Mesothelial cell of epicardium (in vitro differentiated cells): ENCODE results near the gene PMPCA. TPM values are rescaled to one million over a fixed set of nuclear protein-coding genes. Genes with fewer than 3 reads are reported as not detected.

Experiments used
- DNase-seq, 2 experiments: peaks; one replicate each; pipeline ENCODE4 v3.0.0; 2021; ENCODE audit warnings: low spot score in 2 of 2; ENCODE audit not compliant: unreplicated experiment in 2 of 2
- H3K27ac Mint-ChIP-seq: 2 replicates; pipeline ENCODE4 v1.8.0; 2021; ENCODE audit warnings: mixed read lengths
- H3K27me3 Mint-ChIP-seq: 2 replicates; pipeline ENCODE4 v1.8.0; 2021; ENCODE audit warnings: low read depth, mixed read lengths
- H3K36me3 Mint-ChIP-seq: 2 replicates; pipeline ENCODE4 v1.8.0; 2021; ENCODE audit warnings: mixed read lengths
- H3K4me1 Mint-ChIP-seq: 2 replicates; pipeline ENCODE4 v1.8.0; 2021; ENCODE audit warnings: mixed read lengths
- H3K4me3 Mint-ChIP-seq: 2 replicates; pipeline ENCODE4 v1.8.0; 2021; ENCODE audit warnings: mild to moderate bottlenecking, moderate library complexity, mixed read lengths
- H3K9me3 Mint-ChIP-seq: 2 replicates; pipeline ENCODE4 v1.8.0; 2021; ENCODE audit warnings: mixed read lengths
- total RNA-seq: library from RNA; stranded (reverse); gene quantifications from 3 replicates; pipeline ENCODE4 v1.2.1, GENCODE V29; 2021
- TF ChIP-seq, protein P1 (sequence below): fragments of 200-600 bp; sonication (generic); IDR thresholded peaks from one replicate; pipeline ENCODE4 v1.5.0; 2021; ENCODE audit warnings: antibody characterized with exemption; ENCODE audit not compliant: unreplicated experiment

PMPCA gene
- total RNA-seq, 1 donor from 2014 or later = 74.6 TPM

DNA sequence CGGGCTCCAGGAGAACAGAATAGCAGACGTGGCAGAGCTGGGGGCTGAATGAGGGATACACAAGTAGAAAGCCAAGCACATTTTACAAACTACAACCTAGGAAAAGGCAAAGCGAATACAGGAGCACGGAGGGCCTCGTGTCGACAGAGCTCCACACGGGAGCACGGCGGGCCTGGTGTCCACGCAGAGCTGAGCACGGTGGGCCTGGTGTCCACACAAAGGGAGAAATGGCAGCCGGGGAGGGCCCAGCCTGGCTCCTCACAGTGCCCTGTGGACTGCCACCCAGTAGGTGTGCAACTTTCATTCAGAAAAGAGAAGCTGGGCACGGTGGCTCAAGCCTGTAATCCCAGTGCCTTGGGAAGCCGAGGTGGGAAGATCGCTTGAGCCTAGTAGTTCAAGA is 32.6 kb downstream of the PMPCA start:
- Mint-ChIP-seq H3K4me3 (no peak overlapping the region), H3K4me1 (peaks cover 4% of the 10 kb centered on the region), H3K36me3 (peaks cover 30% of the 10 kb centered on the region), H3K27me3 (no peaks in the 10 kb centered on the region), H3K9me3 (no peaks in the 10 kb centered on the region), H3K27ac (no peak overlapping the region)
- no peak for DNase-seq
- TF ChIP-seq, protein P1, sequence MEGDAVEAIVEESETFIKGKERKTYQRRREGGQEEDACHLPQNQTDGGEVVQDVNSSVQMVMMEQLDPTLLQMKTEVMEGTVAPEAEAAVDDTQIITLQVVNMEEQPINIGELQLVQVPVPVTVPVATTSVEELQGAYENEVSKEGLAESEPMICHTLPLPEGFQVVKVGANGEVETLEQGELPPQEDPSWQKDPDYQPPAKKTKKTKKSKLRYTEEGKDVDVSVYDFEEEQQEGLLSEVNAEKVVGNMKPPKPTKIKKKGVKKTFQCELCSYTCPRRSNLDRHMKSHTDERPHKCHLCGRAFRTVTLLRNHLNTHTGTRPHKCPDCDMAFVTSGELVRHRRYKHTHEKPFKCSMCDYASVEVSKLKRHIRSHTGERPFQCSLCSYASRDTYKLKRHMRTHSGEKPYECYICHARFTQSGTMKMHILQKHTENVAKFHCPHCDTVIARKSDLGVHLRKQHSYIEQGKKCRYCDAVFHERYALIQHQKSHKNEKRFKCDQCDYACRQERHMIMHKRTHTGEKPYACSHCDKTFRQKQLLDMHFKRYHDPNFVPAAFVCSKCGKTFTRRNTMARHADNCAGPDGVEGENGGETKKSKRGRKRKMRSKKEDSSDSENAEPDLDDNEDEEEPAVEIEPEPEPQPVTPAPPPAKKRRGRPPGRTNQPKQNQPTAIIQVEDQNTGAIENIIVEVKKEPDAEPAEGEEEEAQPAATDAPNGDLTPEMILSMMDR = no peak

DNA sequence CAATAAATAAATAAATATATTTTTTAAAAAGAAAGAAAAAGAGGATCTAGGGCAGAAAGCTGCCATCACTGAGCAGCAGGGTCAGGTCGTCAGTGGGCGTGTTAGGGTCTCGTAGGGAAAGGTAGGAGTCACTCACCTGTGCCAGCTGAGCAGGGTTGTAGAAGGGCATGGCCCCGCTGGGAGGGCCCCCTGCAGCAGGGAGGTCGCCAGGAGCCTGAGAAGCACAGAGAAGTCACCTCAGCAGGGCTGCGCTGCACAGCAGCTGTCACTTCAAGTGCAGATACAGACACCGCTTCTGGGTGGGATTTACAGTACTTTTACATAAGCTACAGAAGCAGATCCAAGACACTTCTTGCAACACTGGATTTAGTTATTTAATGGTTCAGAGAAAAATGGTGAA is 33.2 kb downstream of the PMPCA start:
- Mint-ChIP-seq H3K4me1 (no peaks in the 10 kb centered on the region), H3K36me3 (peaks cover 31% of the 10 kb centered on the region), H3K27me3 (no peaks in the 10 kb centered on the region), H3K4me3 (no peak overlapping the region), H3K27ac (no peak overlapping the region), H3K9me3 (no peaks in the 10 kb centered on the region)
- TF ChIP-seq, protein P1 = no peak
- no peak for DNase-seq

- TF ChIP-seq, protein P1 = no peak
- H3K27ac Mint-ChIP-seq = no peak overlapping the region
- H3K36me3 Mint-ChIP-seq = peaks cover 31% of the 10 kb centered on the region
Observed at GRCh38 chr9:136444102-136444501, 33.6 kb downstream of the PMPCA start.

GRCh38 chr9:136445799-136446198 is 35.3 kb downstream of the PMPCA start:
- H3K27ac Mint-ChIP-seq = no peak overlapping the region
- no peak overlapping the region for H3K4me3 Mint-ChIP-seq
- no peaks in the 10 kb centered on the region for H3K9me3 Mint-ChIP-seq
- TF ChIP-seq, protein P1 = no peak
- H3K36me3 Mint-ChIP-seq = peaks cover 35% of the 10 kb centered on the region
- H3K27me3 Mint-ChIP-seq = no peaks in the 10 kb centered on the region
- no peaks in the 10 kb centered on the region for H3K4me1 Mint-ChIP-seq
- DNase-seq = no peak

More at GRCh38 chr9:136444102-136444501, 33.6 kb downstream of the PMPCA start:
- no peak overlapping the region for H3K4me3 Mint-ChIP-seq
- no peaks in the 10 kb centered on the region for H3K27me3 Mint-ChIP-seq
- DNase-seq = no peak
- H3K4me1 Mint-ChIP-seq = no peaks in the 10 kb centered on the region
- no peaks in the 10 kb centered on the region for H3K9me3 Mint-ChIP-seq

GRCh38 chr9:136447173-136447778 is 36.8 kb downstream of the PMPCA start:
- Mint-ChIP-seq H3K27ac (no peak overlapping the region), H3K36me3 (peaks cover 31% of the 10 kb centered on the region)
- DNase-seq = no peak

More at GRCh38 chr9:136447173-136447778, 36.8 kb downstream of the PMPCA start:
- TF ChIP-seq, protein P1 = no peak
- no peaks in the 10 kb centered on the region for H3K27me3 Mint-ChIP-seq
- H3K4me3 Mint-ChIP-seq = no peak overlapping the region
- no peaks in the 10 kb centered on the region for H3K9me3 Mint-ChIP-seq
- no peaks in the 10 kb centered on the region for H3K4me1 Mint-ChIP-seq
